Transverse colon (tissue), 4 donors: Measurements from ENCODE around the gene SRSF6. TPM values are rescaled to one million over a fixed set of nuclear protein-coding genes. Genes with fewer than 3 reads are reported as not detected.

Source experiments
- DNase-seq: peaks from one replicate; pipeline ENCODE4 v3.0.0-alpha.2; 2019
- H3K27ac ChIP-seq, 4 donors: fragments of 200-600 bp; sonication (generic); 2 replicates each; pipeline ENCODE4 v1.5.1; 2016 to 2018; ENCODE audit warnings: inconsistent platforms in 4 of 4
- H3K27me3 ChIP-seq: fragments of 200-600 bp; sonication (generic); 2 replicates; pipeline ENCODE4 v1.5.1; 2017; ENCODE audit warnings: inconsistent platforms
- H3K36me3 ChIP-seq, 4 donors: fragments of 200-600 bp; sonication (generic); 2 replicates each; pipeline ENCODE4 v1.5.1; 2017 to 2019; ENCODE audit warnings: inconsistent platforms in 4 of 4
- H3K4me1 ChIP-seq, 4 donors: fragments of 200-600 bp; sonication (generic); 2 replicates each; pipeline ENCODE4 v1.5.1; 2017 to 2020; ENCODE audit warnings: inconsistent platforms in 4 of 4
- H3K4me3 ChIP-seq, 4 donors: fragments of 200-600 bp; sonication (generic); 1 replicate in 1 of 4; 2 replicates in 3 of 4; pipeline versions ENCODE4 v1.5.1 to v1.6.1; 2017 to 2019; ENCODE audit warnings: inconsistent platforms in 4 of 4
- H3K9me3 ChIP-seq, 2 donors: fragments of 200-600 bp; sonication (generic); 2 replicates each; pipeline ENCODE4 v1.5.1; 2017 to 2019; ENCODE audit warnings: inconsistent platforms in 2 of 2
- EP300 ChIP-seq: sonication (generic); formaldehyde crosslinking; IDR thresholded peaks from one replicate; pipeline ENCODE4 v1.6.1; 2017; ENCODE audit warnings: antibody characterized with exemption, low read depth
- POLR2A ChIP-seq: fragments of 450-650 bp; IDR thresholded peaks from one replicate; pipeline ENCODE4 v1.6.1; 2016; ENCODE audit warnings: antibody characterized with exemption, mild to moderate bottlenecking, moderate library complexity
- POLR2AphosphoS5 ChIP-seq, 3 donors: sonication (generic); formaldehyde crosslinking; IDR thresholded peaks; one replicate each; pipeline ENCODE4 v1.6.1; 2016; ENCODE audit warnings: antibody characterized with exemption in 3 of 3
- WGBS, 2 donors: methylation state at CpG; one replicate each; pipeline ENCODE4 v1.1.5; 2018; ENCODE audit warnings: low coverage in 1 of 2; 5-methylcytosine and 5-hydroxymethylcytosine counted together
- in situ Hi-C, 4 donors: fragments of 200-750 bp; cut with MboI; loops; one replicate each; pipeline versions ENCODE4 v1.15.0 to v1.15.1; 2017; ENCODE audit warnings: low sequenced_read_pairs in 3 of 4, low pct_ligation_motif_present in 1 of 4, low pct_unique_long_range_greater_than_20kb in 1 of 4
- intact Hi-C: fragments of 100-400 bp; cut with DNase I; formaldehyde crosslinking; loops from one replicate; pipeline ENCODE4 v1.15.1; 2023; ENCODE audit warnings: low total_unique reads
- total RNA-seq, 4 donors: library from RNA; depleted of rRNA; stranded (reverse); fragments of >200 nt; gene quantifications; one replicate each; pipeline ENCODE4 v1.1.0, GENCODE V29; 2016
- TF ChIP-seq, protein P1 (sequence below), 5 experiments: fragments of 200-600 bp in 3 of 5; fragments of 450-650 bp in 2 of 5; sonication (generic) in 3 of 5; IDR thresholded peaks; 1 replicate in 2 of 5; 2 replicates in 3 of 5; pipeline ENCODE4 v1.5.1; 2016 to 2017; ENCODE audit warnings: antibody characterized with exemption in 5 of 5, inconsistent platforms in 3 of 5, mild to moderate bottlenecking in 2 of 5, moderate library complexity in 1 of 5

The SRSF6 gene
- total RNA-seq, 4 donors from 2014 or later, result 48.3 to 194 (median 70.1) TPM

DNA sequence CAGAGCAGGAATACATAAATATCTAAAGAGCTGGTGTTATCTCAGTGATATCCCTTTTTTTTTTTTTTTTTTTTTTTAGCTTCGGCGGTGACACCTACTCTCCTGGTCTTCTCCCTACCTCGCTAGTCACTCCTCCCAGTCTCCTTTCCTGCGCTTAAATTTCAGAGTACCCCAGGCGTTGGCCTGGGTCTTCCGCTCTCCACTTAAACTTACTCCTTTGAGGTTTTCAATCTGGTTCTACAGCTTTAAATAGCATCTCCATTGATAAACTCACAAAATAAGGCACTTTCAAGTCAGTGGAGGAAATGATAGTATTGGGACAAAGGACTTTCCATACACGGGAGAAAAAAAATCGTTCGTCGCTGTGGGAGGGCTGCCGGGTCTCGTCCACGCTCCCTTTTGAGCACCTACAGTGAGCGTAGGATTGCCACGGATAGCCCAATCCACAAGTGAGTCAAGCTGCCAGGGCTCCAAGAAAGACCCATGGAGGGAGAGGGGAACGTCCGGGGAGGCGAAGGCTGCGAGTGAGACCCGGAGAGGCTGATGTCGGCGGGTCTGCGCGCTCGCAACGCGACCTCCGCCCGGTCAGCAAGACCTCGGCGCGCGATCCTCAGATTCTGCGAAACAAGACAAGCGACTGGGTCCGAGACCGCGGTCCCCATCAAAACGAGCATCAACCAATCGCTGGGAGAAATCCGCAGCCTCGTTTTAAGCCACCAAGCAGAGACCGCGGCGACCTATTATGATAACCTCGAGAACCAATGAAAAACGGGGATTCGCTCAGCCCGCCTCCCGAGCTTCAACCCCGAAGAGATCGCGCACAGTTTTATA, 672 bp upstream of the SRSF6 start:
- TF ChIP-seq, protein P1, sequence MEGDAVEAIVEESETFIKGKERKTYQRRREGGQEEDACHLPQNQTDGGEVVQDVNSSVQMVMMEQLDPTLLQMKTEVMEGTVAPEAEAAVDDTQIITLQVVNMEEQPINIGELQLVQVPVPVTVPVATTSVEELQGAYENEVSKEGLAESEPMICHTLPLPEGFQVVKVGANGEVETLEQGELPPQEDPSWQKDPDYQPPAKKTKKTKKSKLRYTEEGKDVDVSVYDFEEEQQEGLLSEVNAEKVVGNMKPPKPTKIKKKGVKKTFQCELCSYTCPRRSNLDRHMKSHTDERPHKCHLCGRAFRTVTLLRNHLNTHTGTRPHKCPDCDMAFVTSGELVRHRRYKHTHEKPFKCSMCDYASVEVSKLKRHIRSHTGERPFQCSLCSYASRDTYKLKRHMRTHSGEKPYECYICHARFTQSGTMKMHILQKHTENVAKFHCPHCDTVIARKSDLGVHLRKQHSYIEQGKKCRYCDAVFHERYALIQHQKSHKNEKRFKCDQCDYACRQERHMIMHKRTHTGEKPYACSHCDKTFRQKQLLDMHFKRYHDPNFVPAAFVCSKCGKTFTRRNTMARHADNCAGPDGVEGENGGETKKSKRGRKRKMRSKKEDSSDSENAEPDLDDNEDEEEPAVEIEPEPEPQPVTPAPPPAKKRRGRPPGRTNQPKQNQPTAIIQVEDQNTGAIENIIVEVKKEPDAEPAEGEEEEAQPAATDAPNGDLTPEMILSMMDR (IDR thresholded peaks at IDR 0.05), result no peak
- TF ChIP-seq POLR2AphosphoS5 (IDR thresholded peaks at IDR 0.05) (peak in 1 of 3 donors; percentile 5), EP300 (no peak), POLR2A (no peak)

DNA sequence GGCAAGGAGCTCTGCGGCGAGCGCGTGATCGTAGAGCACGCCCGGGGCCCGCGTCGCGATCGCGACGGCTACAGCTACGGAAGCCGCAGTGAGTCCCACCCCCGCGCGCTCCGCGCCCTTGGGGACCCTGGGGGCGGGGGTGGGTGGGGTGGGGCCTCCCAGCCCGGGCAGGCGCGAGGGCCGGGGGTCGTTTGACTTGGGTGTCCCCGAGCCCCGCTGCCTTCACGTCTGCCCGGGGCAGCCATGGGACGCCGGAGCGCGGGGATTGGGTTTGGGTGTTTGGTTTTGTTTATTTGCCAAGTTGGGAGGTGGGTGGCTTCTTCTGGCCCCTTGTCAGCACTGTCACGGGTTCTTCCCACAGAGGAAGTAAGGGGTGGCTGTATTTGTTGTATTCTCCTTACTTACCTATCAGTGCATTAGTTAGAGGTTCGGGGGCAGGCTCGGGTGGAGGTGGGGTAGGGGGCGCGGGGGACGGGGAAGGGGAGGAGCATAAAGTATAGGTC, 777 bp downstream of the SRSF6 start:
- 1% methylated on average over 6 of the region's 41 CpGs; no CpG with 5 or more reads in 1 of the 2 donors for WGBS, 2 donors
- Histone ChIP-seq H3K36me3 (peaks cover 0 to 36% (median 17%) of the 10 kb centered on the region in 4 donors), H3K4me1 (peaks cover 3 to 41% (median 17%) of the 10 kb centered on the region in 4 donors), H3K4me3 (peak overlapping the region; percentile 90 to 97 (median 96)), H3K27me3 (no peaks in the 10 kb centered on the region), H3K9me3 (no peaks in the 10 kb centered on the region), H3K27ac (peak overlapping the region; percentile 99 to 100 (median 100))
- no peak for DNase-seq
- intact Hi-C loops (no loop called here), in situ Hi-C loops (loop anchor here in 1 of 4 donors (25.0 kb wide), 1 partner anchor 629 kb away; no protein-coding TSS in a partner anchor)
- TF ChIP-seq EP300, result no peak
- TF ChIP-seq POLR2AphosphoS5 (IDR thresholded peaks at IDR 0.05), result no peak
- TF ChIP-seq, protein P1 (IDR thresholded peaks at IDR 0.05), result no peak
- TF ChIP-seq POLR2A, result no peak

More for the DNA sequence above, 672 bp upstream of the SRSF6 start:
- Histone ChIP-seq H3K4me3 (peak overlapping the region; percentile 90 to 97 (median 96)), H3K27me3 (no peaks in the 10 kb centered on the region), H3K4me1 (peaks cover 3 to 31% (median 17%) of the 10 kb centered on the region in 4 donors), H3K27ac (peak overlapping the region; percentile 99 to 100 (median 100)), H3K9me3 (no peaks in the 10 kb centered on the region), H3K36me3 (peaks cover 0 to 28% (median 13%) of the 10 kb centered on the region in 4 donors)
- DNase-seq, result peak; percentile 93
- intact Hi-C loops (no loop called here), in situ Hi-C loops (loop anchor here in 1 of 4 donors (25.0 kb wide), 1 partner anchor 630 kb away; no protein-coding TSS in a partner anchor)
- 0 to 1% methylated on average over 4 to 53 of the region's 53 CpGs for WGBS, 2 donors

DNA sequence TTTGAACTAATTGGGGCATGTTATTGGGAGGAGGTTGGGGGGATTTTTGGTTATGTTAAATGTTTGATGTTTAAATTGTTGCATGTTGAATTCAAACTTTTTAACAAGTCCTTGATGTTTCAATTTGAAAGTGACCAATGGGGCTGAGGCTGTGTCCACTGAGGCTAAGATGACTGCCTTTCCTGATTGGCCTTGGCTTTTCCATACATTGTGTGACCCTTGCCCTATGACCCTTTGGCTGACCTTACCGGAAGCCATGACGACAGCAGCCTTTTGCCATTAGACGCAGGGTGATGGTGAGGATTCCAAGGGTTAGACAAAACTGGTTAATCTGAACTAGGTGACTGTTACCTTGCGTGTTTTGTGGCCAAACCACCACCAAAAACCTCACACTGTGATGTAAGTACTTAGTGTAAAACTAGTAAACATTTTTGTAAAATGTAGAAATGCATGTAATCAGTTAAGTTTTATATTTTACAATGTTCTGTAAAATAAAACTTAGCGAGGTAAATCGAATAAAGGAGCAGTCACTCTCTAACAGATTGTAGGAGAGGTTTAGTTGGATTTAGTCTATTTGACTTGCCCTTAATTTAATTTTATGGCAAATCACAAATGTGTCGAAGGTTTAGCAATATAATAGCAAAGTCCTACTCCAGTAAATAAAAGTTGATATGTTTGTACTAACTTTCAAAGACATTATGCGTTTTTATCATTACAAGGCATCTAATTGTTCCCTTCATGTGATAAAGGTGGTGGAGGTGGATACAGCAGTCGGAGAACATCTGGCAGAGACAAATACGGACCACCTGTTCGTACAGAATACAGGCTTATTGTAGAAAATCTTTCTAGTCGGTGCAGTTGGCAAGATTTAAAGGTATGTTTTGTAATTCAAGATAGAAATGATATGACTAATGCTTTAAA, 1.6 kb downstream of the SRSF6 start:
- Histone ChIP-seq H3K4me3 (peak overlapping the region; percentile 90 to 97 (median 96)), H3K4me1 (peaks cover 3 to 41% (median 17%) of the 10 kb centered on the region in 4 donors), H3K9me3 (no peaks in the 10 kb centered on the region), H3K27ac (peak overlapping the region; percentile 99 to 100 (median 100)), H3K36me3 (peaks cover 0 to 42% (median 20%) of the 10 kb centered on the region in 4 donors), H3K27me3 (no peaks in the 10 kb centered on the region)
- TF ChIP-seq EP300 (no peak), POLR2AphosphoS5 (IDR thresholded peaks at IDR 0.05) (no peak), POLR2A (no peak)
- TF ChIP-seq, protein P1 (IDR thresholded peaks at IDR 0.05), result no peak
- 59 to 66% methylated on average over 9 to 12 of the region's 12 CpGs for WGBS, 2 donors
- intact Hi-C loops (no loop called here), in situ Hi-C loops (loop anchor here in 1 of 4 donors (25.0 kb wide), 1 partner anchor 628 kb away; no protein-coding TSS in a partner anchor)
- DNase-seq, result peak; percentile 23
